H1 (cell line): ENCODE results near the gene MAGI1. TPM values are rescaled to one million over a fixed set of nuclear protein-coding genes. Genes with fewer than 3 reads are reported as not detected.

Experiments
- CTCF ChIA-PET: fragments of 300-600 bp; sonication (Branson Sonifier 250); formaldehyde crosslinking; loops from one replicate; lab custom pipeline; 2021; ENCODE audit not compliant: partially characterized antibody; lab: Charles Lee
- POLR2A ChIA-PET: fragments of 300-600 bp; sonication (Branson Sonifier 250); formaldehyde crosslinking; loops from one replicate; lab custom pipeline; 2021; ENCODE audit warnings: inconsistent platforms; ENCODE audit not compliant: partially characterized antibody; lab: Charles Lee
- DNase-seq, 2 experiments: peaks; one replicate each; pipeline versions ENCODE4 v3.0.0 to v3.0.0-alpha.2; 2010 to 2022; ENCODE audit warnings: low spot score in 2 of 2, low read depth in 1 of 2, mixed read lengths in 1 of 2
- FAIRE-seq: peaks from 2 replicates; lab custom pipeline; 2011; peaks lifted over from hg19 to GRCh38; lab: Jason Lieb, UNC
- H2AFZ ChIP-seq: 2 replicates; pipeline ENCODE4 v1.8.1; 2012; ENCODE audit warnings: low read length, inconsistent platforms
- H2AK5ac ChIP-seq: 2 replicates; pipeline ENCODE4 v1.6.1; 2013; ENCODE audit warnings: low read depth, low read length
- H2BK120ac ChIP-seq: replicated peaks from 2 replicates; pipeline ENCODE3; 2013; ENCODE audit warnings: low read depth, low read length, inconsistent platforms
- H2BK12ac ChIP-seq: 2 replicates; pipeline ENCODE4 v1.6.1; 2013; ENCODE audit warnings: low read depth, low read length
- H2BK15ac ChIP-seq: 2 replicates; pipeline ENCODE4 v1.6.1; 2013; ENCODE audit warnings: low read length
- H2BK20ac ChIP-seq: 2 replicates; pipeline ENCODE4 v1.6.1; 2013; ENCODE audit warnings: low read length
- H2BK5ac ChIP-seq: 2 replicates; pipeline ENCODE4 v1.6.1; 2013; ENCODE audit warnings: low read depth, low read length
- H3K14ac ChIP-seq: 2 replicates; pipeline ENCODE4 v1.6.1; 2013; ENCODE audit warnings: inconsistent platforms; ENCODE audit not compliant: insufficient read length
- H3K18ac ChIP-seq: 2 replicates; pipeline ENCODE4 v1.6.1; 2013; ENCODE audit warnings: low read length; ENCODE audit errors: extremely low read depth
- H3K23ac ChIP-seq: 2 replicates; pipeline ENCODE4 v1.6.1; 2013; ENCODE audit warnings: inconsistent platforms; ENCODE audit not compliant: insufficient read length
- H3K23me2 ChIP-seq: 2 replicates; pipeline ENCODE4 v1.6.1; 2013; ENCODE audit warnings: low read depth, low read length
- H3K27ac ChIP-seq: 2 replicates; pipeline ENCODE4 v1.6.1; 2011; ENCODE audit warnings: low read depth, low read length, inconsistent platforms
- H3K27me3 ChIP-seq, 4 experiments: replicated peaks in 1 of 4; 1 replicate in 1 of 4; 2 replicates in 3 of 4; pipeline versions ENCODE4 v1.6.1 to v1.8.1; 2011 to 2013; ENCODE audit warnings: low read length in 3 of 4, mild to moderate bottlenecking in 3 of 4, inconsistent platforms in 2 of 4, mixed read lengths in 2 of 4, moderate library complexity in 1 of 4; ENCODE audit not compliant: control insufficient read depth in 3 of 4, insufficient read depth in 3 of 4; ENCODE audit errors: extremely low read depth in 1 of 4
- H3K36me3 ChIP-seq, 4 experiments: 2 replicates each; pipeline versions ENCODE4 v1.6.1 to v1.8.1; 2011 to 2013; ENCODE audit warnings: mild to moderate bottlenecking in 4 of 4, low read length in 3 of 4, moderate library complexity in 2 of 4, control low read depth in 1 of 4, inconsistent platforms in 1 of 4; ENCODE audit not compliant: insufficient read depth in 4 of 4, control insufficient read depth in 2 of 4
- H3K4ac ChIP-seq: replicated peaks from 2 replicates; pipeline ENCODE3; 2013; ENCODE audit warnings: low read length, low read depth, mixed read lengths, inconsistent platforms; ENCODE audit not compliant: insufficient read length
- H3K4me1 ChIP-seq, 4 experiments: replicated peaks in 1 of 4; 1 replicate in 1 of 4; 2 replicates in 3 of 4; pipeline versions ENCODE4 v1.6.1 to v1.8.1; 2011 to 2013; ENCODE audit warnings: low read length in 3 of 4, inconsistent platforms in 2 of 4, mixed read lengths in 1 of 4; ENCODE audit not compliant: insufficient read depth in 4 of 4, control insufficient read depth in 3 of 4
- H3K4me2 ChIP-seq, 2 experiments: 2 replicates each; pipeline versions ENCODE4 v1.6.1 to v1.8.1; 2011 to 2013; ENCODE audit warnings: low read depth in 2 of 2, low read length in 2 of 2, control low read depth in 1 of 2, inconsistent platforms in 1 of 2, mild to moderate bottlenecking in 1 of 2; ENCODE audit not compliant: insufficient read depth in 1 of 2
- H3K4me3 ChIP-seq, 4 experiments: fragments of 200-600, 300-600 bp in 1 of 4; sonication (generic), shearing (Covaris generic), sonication (Bioruptor Twin) in 1 of 4; 2 replicates each; pipeline versions ENCODE4 v1.5.1 to v1.8.1; 2011 to 2016; ENCODE audit warnings: low read length in 4 of 4, low read depth in 3 of 4, control low read depth in 2 of 4, inconsistent platforms in 2 of 4, mild to moderate bottlenecking in 2 of 4, mixed read lengths in 1 of 4, moderate library complexity in 1 of 4; ENCODE audit not compliant: insufficient read depth in 2 of 4; ENCODE audit errors: extremely low read depth in 1 of 4
- H3K56ac ChIP-seq: replicated peaks from 2 replicates; pipeline ENCODE3; 2013; ENCODE audit warnings: low read depth, mild to moderate bottlenecking, mixed read lengths, low read length, inconsistent platforms; ENCODE audit not compliant: insufficient read length
- H3K79me1 ChIP-seq: 2 replicates; pipeline ENCODE4 v1.6.1; 2013; ENCODE audit warnings: low read depth, low read length, control low read depth
- H3K79me2 ChIP-seq, 2 experiments: 2 replicates each; pipeline versions ENCODE4 v1.6.1 to v1.8.1; 2012 to 2013; ENCODE audit warnings: low read length in 2 of 2, mild to moderate bottlenecking in 2 of 2, inconsistent platforms in 1 of 2; ENCODE audit not compliant: insufficient read depth in 2 of 2, control insufficient read depth in 1 of 2
- H3K9ac ChIP-seq, 4 experiments: replicated peaks in 1 of 4; 1 replicate in 1 of 4; 2 replicates in 3 of 4; pipeline versions ENCODE4 v1.6.1 to v1.8.1; 2011 to 2013; ENCODE audit warnings: low read depth in 3 of 4, low read length in 3 of 4, control low read depth in 2 of 4, mild to moderate bottlenecking in 2 of 4, moderate library complexity in 2 of 4, inconsistent platforms in 1 of 4; ENCODE audit errors: extremely low read depth in 1 of 4
- H3K9me3 ChIP-seq, 2 experiments: 2 replicates each; pipeline versions ENCODE4 v1.6.1 to v1.8.1; 2012 to 2013; ENCODE audit warnings: mild to moderate bottlenecking in 2 of 2, moderate library complexity in 2 of 2, control low read depth in 1 of 2, inconsistent platforms in 1 of 2, low read depth in 1 of 2, low read length in 1 of 2, mixed read lengths in 1 of 2; ENCODE audit not compliant: insufficient read depth in 2 of 2
- H4K20me1 ChIP-seq, 2 experiments: replicated peaks in 1 of 2; 2 replicates each; pipeline versions ENCODE3 to v1.8.1; 2011 to 2013; ENCODE audit warnings: inconsistent platforms in 2 of 2, low read length in 2 of 2, mild to moderate bottlenecking in 1 of 2; ENCODE audit not compliant: insufficient read depth in 2 of 2, control insufficient read depth in 1 of 2
- H4K5ac ChIP-seq: 2 replicates; pipeline ENCODE4 v1.6.1; 2013; ENCODE audit warnings: low read length, low read depth, mixed read lengths, inconsistent platforms; ENCODE audit not compliant: insufficient read length
- H4K8ac ChIP-seq: 2 replicates; pipeline ENCODE4 v1.8.0; 2013; ENCODE audit warnings: mild to moderate bottlenecking, moderate library complexity, low read length, inconsistent platforms; ENCODE audit not compliant: insufficient read depth; ENCODE audit errors: extremely low read depth
- H4K91ac ChIP-seq: replicated peaks from 2 replicates; pipeline ENCODE3; 2013; ENCODE audit warnings: low read length, mixed read lengths, inconsistent platforms; ENCODE audit not compliant: insufficient read length
- CBX8 ChIP-seq: fragments of 300-800, 300-1000 bp; sonication (generic); IDR thresholded peaks from 2 replicates; pipeline ENCODE4 v1.7.1; 2016; ENCODE audit warnings: low read depth, low read length, borderline replicate concordance
- E2F6 ChIP-seq: IDR thresholded peaks from 2 replicates; pipeline ENCODE4 v1.6.1; 2012; ENCODE audit warnings: inconsistent platforms
- KDM4A ChIP-seq: IDR thresholded peaks from one replicate; pipeline ENCODE4 v1.7.1; 2012; ENCODE audit warnings: low read depth, mild to moderate bottlenecking, moderate library complexity, low read length, inconsistent platforms; ENCODE audit not compliant: severe bottlenecking
- KDM5A ChIP-seq: fragments of 200-600 bp; IDR thresholded peaks from 2 replicates; pipeline ENCODE4 v1.7.1; 2012; ENCODE audit warnings: mild to moderate bottlenecking, low read length, inconsistent platforms, mixed read lengths
- NANOG ChIP-seq: IDR thresholded peaks from 2 replicates; pipeline ENCODE4 v1.6.1; 2011; ENCODE audit warnings: low read length, low read depth, mild to moderate bottlenecking, inconsistent platforms; ENCODE audit not compliant: insufficient read depth, poor library complexity, severe bottlenecking
- PHF8 ChIP-seq: fragments of 200-600 bp; sonication (generic); conservative IDR thresholded peaks from 2 replicates; pipeline ENCODE4 v1.7.1; 2012; ENCODE audit warnings: low read depth, mild to moderate bottlenecking, inconsistent platforms, low read length, moderate library complexity
- POLR2A ChIP-seq, 2 experiments: IDR thresholded peaks; 1 replicate in 1 of 2; 2 replicates in 1 of 2; pipeline ENCODE4 v1.6.1; 2011; ENCODE audit warnings: low read depth in 2 of 2, low read length in 2 of 2, mild to moderate bottlenecking in 2 of 2; ENCODE audit errors: control extremely low read depth in 1 of 2
- RNF2 ChIP-seq: fragments of 200-900, 300-1000 bp; sonication (generic); IDR thresholded peaks from 2 replicates; pipeline ENCODE4 v1.7.1; 2016; ENCODE audit warnings: borderline replicate concordance, low read depth, mild to moderate bottlenecking, antibody characterized with exemption, low read length; ENCODE audit not compliant: poor library complexity, severe bottlenecking; ENCODE audit errors: missing control alignments
- SAP30 ChIP-seq: fragments of 300-600 bp; sonication (generic); IDR thresholded peaks from 2 replicates; pipeline ENCODE4 v1.7.1; 2012; ENCODE audit warnings: low read length, moderate library complexity, mild to moderate bottlenecking, inconsistent platforms; ENCODE audit not compliant: insufficient read depth, insufficient replicate concordance
- SP1 ChIP-seq: IDR thresholded peaks from 2 replicates; pipeline ENCODE4 v1.6.1; 2011; ENCODE audit warnings: low read depth, low read length
- SP2 ChIP-seq: IDR thresholded peaks from 2 replicates; pipeline ENCODE4 v1.6.1; 2012; ENCODE audit warnings: mild to moderate bottlenecking, low read length, inconsistent platforms
- SRF ChIP-seq: IDR thresholded peaks from 2 replicates; pipeline ENCODE4 v1.6.1; 2011; ENCODE audit warnings: mild to moderate bottlenecking, low read depth, low read length, moderate library complexity
- ZNF274 ChIP-seq: IDR thresholded peaks from 2 replicates; pipeline ENCODE4 v1.7.0; 2012; ENCODE audit warnings: low read length, borderline replicate concordance; ENCODE audit errors: extremely low read depth
- polyA plus RNA-seq, 7 experiments: library from polyadenylated mRNA; depleted of rRNA in 3 of 7; stranded (reverse) in 5 of 7; unstranded in 2 of 7; fragments of >200 nt in 5 of 7; fragments of 200-250 nt in 2 of 7; gene quantifications; 1 replicate in 5 of 7; 2 replicates in 1 of 7; 4 replicates in 1 of 7; pipeline versions ENCODE4 v1.2.1 to v1.2.3, GENCODE V29; 2011 to 2013; ENCODE audit warnings: missing spikeins in 2 of 7, mixed read lengths in 2 of 7
- total RNA-seq: library from RNA; stranded (reverse); fragmentation: NEBNext Ultra II Directional; extraction: Animal tissue kit (Norgen Biotek cat#: 25700); gene quantifications from 2 replicates; pipeline ENCODE4 v1.2.1, GENCODE V29; 2021

Gene MAGI1
- total and polyA plus RNA-seq, 2 of the 8 experiments (the other 6 are each of a cell fraction or from before 2014, with no cell fraction given) = 19.8 to 78.0 TPM

- Histone ChIP-seq H3K23me2 (no peaks in the 10 kb centered on the region), H4K20me1 (peaks cover 4 to 5% of the 10 kb centered on the region in 2 experiments), H3K27me3 (no peaks in the 10 kb centered on the region), H2BK20ac (no peak overlapping the region), H3K14ac (no peak overlapping the region), H4K91ac (no peak overlapping the region), H3K36me3 (no peaks in the 10 kb centered on the region), H3K4me2 (no peak overlapping the region), H3K9ac (no peak overlapping the region), H4K5ac (no peak overlapping the region), H3K79me1 (peaks cover 5% of the 10 kb centered on the region; the same call in 1 of the 2 replicates), H2BK5ac (no peak overlapping the region), H2BK12ac (no peak overlapping the region), H2AFZ (no peak overlapping the region), H3K56ac (no peak overlapping the region), H3K4me3 (no peak overlapping the region), H3K4me1 (no peaks in the 10 kb centered on the region; a peak in 1 of 7 replicates), H3K23ac (no peak overlapping the region), H4K8ac (no peak overlapping the region), H2BK120ac (no peak overlapping the region), H2AK5ac (no peak overlapping the region), H3K79me2 (peaks cover 3 to 89% of the 10 kb centered on the region in 2 experiments; a peak in 3 of 4 replicates), H3K18ac (no peak overlapping the region), H3K27ac (no peak overlapping the region), H2BK15ac (no peak overlapping the region), H3K9me3 (no peaks in the 10 kb centered on the region), H3K4ac (no peak overlapping the region)
- POLR2A ChIA-PET = no interaction called here
- FAIRE-seq (no peak), DNase-seq (no peak)
- CTCF ChIA-PET = interaction anchor here (1.1 kb wide), 1 partner anchor 45 kb away, joined by 3 read pairs; no protein-coding TSS in a partner anchor
- TF ChIP-seq POLR2A (IDR thresholded peaks at IDR 0.05; ENCODE audit: control extremely low read depth in 1 of 2, low read depth in 2 of 2, low read length in 2 of 2) (no peak), RNF2 (no peak), SP1 (no peak), E2F6 (no peak), SRF (no peak), NANOG (no peak), PHF8 (no peak), SP2 (no peak), SAP30 (no peak), ZNF274 (no peak), CBX8 (no peak), KDM4A (no peak), KDM5A (no peak)
These were observed 465.1 kb downstream of the MAGI1 start for GRCh38 chr3:65573548-65574116.
